Measurements from ENCODE around the gene NEU4. TPM values are rescaled to one million over a fixed set of nuclear protein-coding genes. Genes with fewer than 3 reads are reported as not detected.

Gene NEU4
- total and polyA plus RNA-seq, 10 donors: 0.04 to 1.9 (median 0.32) TPM; not detected in 3

GRCh38 chr2:241846406-241846805 lies 37.4 kb downstream of the NEU4 start:
- TF ChIP-seq POLR2A (IDR thresholded peaks at IDR 0.05) (no peak), POLR2AphosphoS5 (IDR thresholded peaks at IDR 0.05) (no peak)
- TF ChIP-seq, protein P1, sequence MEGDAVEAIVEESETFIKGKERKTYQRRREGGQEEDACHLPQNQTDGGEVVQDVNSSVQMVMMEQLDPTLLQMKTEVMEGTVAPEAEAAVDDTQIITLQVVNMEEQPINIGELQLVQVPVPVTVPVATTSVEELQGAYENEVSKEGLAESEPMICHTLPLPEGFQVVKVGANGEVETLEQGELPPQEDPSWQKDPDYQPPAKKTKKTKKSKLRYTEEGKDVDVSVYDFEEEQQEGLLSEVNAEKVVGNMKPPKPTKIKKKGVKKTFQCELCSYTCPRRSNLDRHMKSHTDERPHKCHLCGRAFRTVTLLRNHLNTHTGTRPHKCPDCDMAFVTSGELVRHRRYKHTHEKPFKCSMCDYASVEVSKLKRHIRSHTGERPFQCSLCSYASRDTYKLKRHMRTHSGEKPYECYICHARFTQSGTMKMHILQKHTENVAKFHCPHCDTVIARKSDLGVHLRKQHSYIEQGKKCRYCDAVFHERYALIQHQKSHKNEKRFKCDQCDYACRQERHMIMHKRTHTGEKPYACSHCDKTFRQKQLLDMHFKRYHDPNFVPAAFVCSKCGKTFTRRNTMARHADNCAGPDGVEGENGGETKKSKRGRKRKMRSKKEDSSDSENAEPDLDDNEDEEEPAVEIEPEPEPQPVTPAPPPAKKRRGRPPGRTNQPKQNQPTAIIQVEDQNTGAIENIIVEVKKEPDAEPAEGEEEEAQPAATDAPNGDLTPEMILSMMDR (IDR thresholded peaks at IDR 0.05 in 8 of 11, conservative IDR thresholded peaks at IDR 0.05 in 3 of 11): no peak
- H3K4me1 ChIP-seq: peaks cover 13 to 34% (median 26%) of the 10 kb centered on the region in 6 donors
- 89 to 96% (median 90%) methylated on average over 22 of the region's 22 CpGs for WGBS, 5 donors
- DNase-seq: no peak
- no peaks in the 10 kb centered on the region for H3K9me3 ChIP-seq
- intact Hi-C loops (cut with DNase I; ENCODE audit: low total_unique reads): no loop called here
- peaks cover 0 to 8% (median 0%) of the 10 kb centered on the region in 6 donors for H3K36me3 ChIP-seq
- H3K27ac ChIP-seq: no peak overlapping the region
- H3K4me3 ChIP-seq: no peak overlapping the region
- H3K27me3 ChIP-seq (replicated peaks in 1 of 7): peaks cover 0 to 35% (median 0%) of the 10 kb centered on the region in 7 donors

DNA sequence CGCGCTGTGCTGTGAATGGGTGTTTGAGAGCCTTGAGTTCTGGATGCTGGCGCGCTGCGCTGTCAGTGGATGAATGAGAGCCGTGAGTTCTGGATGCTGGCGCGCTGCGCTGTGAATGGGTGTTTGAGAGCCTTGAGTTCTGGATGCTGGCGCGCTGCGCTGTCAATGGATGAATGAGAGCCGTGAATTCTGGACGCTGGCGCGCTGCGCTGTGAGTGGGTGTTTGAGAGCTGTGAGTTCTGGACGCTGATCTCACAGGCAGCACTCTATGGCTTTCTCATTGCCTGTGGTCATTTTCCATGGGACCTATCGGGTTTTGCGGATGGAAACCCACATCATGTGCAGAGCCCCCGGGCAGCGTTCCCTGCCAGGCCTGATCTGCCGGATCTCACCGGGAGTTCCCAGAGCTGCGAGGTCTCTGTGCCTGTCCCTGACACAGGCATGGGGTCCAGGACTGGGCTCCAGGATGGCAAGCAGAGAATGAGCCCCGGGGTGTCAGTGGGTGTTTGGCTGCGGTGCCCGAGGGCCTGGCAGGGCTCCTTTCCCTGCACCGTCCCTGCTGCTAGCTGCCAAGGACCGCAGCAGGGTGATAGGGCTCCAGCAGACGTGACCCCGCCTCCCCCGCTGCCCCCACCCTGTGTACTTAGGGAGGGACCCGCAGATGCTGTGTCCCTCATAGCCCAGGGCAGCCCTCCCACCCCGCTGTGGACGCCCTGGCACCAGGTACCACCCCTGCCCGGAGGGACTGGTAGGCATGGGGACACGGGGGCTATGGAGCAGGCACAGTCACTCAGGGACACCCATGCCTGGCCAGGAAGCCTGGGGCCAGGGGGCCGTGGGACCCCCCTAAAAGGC lies 40.0 kb downstream of the NEU4 start:
- intact Hi-C loops (cut with DNase I; ENCODE audit: low total_unique reads): no loop called here
- Histone ChIP-seq H3K36me3 (peaks cover 0 to 22% (median 0%) of the 10 kb centered on the region in 6 donors), H3K27me3 (replicated peaks in 1 of 7) (peaks cover 0 to 26% (median 0%) of the 10 kb centered on the region in 7 donors), H3K9me3 (no peaks in the 10 kb centered on the region), H3K4me3 (no peak overlapping the region), H3K4me1 (peaks cover 5 to 17% (median 12%) of the 10 kb centered on the region in 6 donors), H3K27ac (no peak overlapping the region)
- DNase-seq: peak; percentile 73
- WGBS, 5 donors: 88 to 93% (median 92%) methylated on average over 27 to 39 of the region's 39 CpGs
- TF ChIP-seq, protein P1 (IDR thresholded peaks at IDR 0.05 in 8 of 11, conservative IDR thresholded peaks at IDR 0.05 in 3 of 11): no peak
- TF ChIP-seq POLR2A (IDR thresholded peaks at IDR 0.05) (no peak), POLR2AphosphoS5 (IDR thresholded peaks at IDR 0.05) (no peak)

GRCh38 chr2:241849616-241850543 lies 40.9 kb downstream of the NEU4 start:
- H3K4me3 ChIP-seq: no peak overlapping the region
- TF ChIP-seq POLR2A (IDR thresholded peaks at IDR 0.05) (no peak), POLR2AphosphoS5 (IDR thresholded peaks at IDR 0.05) (peak in 1 of 3 donors; percentile 26)
- TF ChIP-seq, protein P1 (IDR thresholded peaks at IDR 0.05 in 8 of 11, conservative IDR thresholded peaks at IDR 0.05 in 3 of 11): no peak
- peaks cover 0 to 22% (median 0%) of the 10 kb centered on the region in 6 donors for H3K36me3 ChIP-seq
- H3K4me1 ChIP-seq: peaks cover 1 to 15% (median 6%) of the 10 kb centered on the region in 6 donors
- no peak overlapping the region for H3K27ac ChIP-seq
- no peaks in the 10 kb centered on the region for H3K9me3 ChIP-seq
- no peak for DNase-seq
- intact Hi-C loops (cut with DNase I; ENCODE audit: low total_unique reads): no loop called here
- peaks cover 0 to 26% (median 0%) of the 10 kb centered on the region in 7 donors for H3K27me3 ChIP-seq (replicated peaks in 1 of 7)
- 85 to 90% (median 89%) methylated on average over 9 to 16 of the region's 16 CpGs for WGBS, 5 donors

Measured in spleen (tissue), 11 donors.